ENCODE measurements around the gene TNFSF12.

TNFSF12 gene, protein sequence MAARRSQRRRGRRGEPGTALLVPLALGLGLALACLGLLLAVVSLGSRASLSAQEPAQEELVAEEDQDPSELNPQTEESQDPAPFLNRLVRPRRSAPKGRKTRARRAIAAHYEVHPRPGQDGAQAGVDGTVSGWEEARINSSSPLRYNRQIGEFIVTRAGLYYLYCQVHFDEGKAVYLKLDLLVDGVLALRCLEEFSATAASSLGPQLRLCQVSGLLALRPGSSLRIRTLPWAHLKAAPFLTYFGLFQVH

DNA sequence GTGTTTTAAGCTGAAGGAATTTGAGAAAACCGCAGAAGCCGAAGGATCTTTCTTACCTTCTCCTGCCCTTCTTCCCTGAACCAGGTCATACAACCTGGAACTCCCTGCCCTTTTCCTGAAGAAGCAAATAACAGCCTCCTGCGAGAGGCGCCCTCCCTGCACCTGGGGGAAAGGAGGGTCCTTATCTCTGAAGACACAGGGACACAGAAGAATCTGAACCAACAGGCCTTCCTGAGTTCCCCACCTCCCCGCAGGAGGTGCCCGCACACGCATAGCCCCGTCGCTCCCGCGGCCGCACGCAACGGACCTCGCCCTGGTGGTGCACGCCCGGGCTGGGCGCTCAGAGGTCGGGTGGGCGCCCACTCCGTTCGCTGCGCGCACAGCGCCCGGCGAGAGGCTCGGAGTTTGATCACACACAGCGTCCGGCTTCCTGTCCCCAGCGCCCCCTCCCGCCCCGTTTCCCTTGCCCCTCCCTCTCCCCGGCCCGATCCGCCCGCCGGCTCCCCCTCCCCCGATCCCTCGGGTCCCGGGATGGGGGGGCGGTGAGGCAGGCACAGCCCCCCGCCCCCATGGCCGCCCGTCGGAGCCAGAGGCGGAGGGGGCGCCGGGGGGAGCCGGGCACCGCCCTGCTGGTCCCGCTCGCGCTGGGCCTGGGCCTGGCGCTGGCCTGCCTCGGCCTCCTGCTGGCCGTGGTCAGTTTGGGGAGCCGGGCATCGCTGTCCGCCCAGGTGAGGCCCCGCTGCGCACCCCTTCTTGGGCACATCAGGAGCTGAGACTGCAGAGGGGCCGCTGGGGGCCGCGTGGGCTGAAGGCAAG, at the start of gene TNFSF12:
Gene TNFSF12, plus strand, starts transcription at position 474 of the 816 bp plus-strand sequence. Its CDS starts 96 bp downstream, at position 570.
- DNase-seq (ENCODE audit: low read depth), result no peak

DNA sequence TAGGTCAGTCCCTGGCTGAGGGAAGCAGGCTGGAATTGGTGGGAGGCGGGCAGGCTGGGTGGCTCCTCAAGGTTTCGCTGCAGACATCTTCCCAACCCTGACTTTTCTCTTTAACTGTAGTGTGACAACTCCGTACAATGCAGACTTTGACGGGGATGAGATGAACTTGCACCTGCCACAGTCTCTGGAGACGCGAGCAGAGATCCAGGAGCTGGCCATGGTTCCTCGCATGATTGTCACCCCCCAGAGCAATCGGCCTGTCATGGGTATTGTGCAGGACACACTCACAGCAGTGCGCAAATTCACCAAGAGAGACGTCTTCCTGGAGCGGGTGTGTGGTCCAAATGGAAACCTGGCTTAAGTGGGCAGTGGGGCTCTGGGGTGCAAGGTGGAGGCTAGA, 49.7 kb upstream of the TNFSF12 start:
- no peak for DNase-seq (ENCODE audit: low read depth)

DNA sequence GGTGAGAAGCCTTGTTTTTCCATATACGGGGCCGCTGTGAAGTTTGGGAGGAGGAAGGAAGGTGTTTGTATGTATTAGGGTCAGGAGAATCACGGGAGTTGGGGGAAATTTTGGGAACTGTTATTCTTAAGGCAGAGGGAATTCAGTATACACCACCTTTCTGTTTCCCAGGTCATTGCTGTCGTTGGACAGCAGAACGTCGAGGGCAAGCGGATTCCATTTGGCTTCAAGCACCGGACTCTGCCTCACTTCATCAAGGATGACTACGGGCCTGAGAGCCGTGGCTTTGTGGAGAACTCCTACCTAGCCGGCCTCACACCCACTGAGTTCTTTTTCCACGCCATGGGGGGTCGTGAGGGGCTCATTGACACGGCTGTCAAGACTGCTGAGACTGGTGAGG, 47.1 kb upstream of the TNFSF12 start:
- no peak for DNase-seq (ENCODE audit: low read depth)

DNA sequence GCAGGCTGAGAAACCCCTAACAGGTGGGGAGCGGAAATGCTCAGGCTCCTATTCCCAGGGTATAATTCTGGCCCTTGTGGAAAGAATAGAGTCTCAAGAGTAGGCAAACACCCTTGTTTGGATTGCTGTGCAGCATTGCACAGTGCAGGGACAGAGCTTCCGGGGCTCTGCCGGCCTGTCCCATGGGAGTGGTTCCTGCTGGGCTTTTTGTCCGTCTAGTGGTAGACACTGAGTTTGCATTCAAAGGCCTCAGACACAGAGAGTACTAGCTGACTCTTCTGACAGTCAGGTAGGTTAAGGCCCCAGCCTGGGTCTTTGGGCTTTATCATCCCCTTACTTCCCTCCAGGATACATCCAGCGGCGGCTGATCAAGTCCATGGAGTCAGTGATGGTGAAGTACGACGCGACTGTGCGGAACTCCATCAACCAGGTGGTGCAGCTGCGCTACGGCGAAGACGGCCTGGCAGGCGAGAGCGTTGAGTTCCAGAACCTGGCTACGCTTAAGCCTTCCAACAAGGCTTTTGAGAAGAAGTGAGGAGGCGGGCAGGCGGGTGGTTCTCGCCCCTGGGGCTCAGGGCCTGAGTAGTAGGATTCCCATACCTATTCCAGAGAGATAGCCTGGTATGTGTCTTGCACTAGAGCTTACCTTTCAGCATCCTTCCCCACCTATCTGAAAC, 46.5 kb upstream of the TNFSF12 start:
- DNase-seq (ENCODE audit: low read depth), result no peak

DNA sequence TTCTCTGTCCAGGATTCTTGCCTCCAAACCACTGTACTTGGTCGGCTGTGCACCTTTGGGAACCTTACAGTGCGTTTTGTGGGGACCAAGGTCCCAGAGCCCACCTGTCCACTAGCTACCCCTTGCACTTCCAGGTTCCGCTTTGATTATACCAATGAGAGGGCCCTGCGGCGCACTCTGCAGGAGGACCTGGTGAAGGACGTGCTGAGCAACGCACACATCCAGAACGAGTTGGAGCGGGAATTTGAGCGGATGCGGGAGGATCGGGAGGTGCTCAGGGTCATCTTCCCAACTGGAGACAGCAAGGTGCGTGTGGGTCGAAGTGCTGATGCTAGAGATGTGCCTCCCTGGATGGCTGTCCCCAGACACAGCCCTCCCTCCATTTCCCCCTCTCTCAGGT, 45.9 kb upstream of the TNFSF12 start:
- DNase-seq (ENCODE audit: low read depth), result no peak

DNA sequence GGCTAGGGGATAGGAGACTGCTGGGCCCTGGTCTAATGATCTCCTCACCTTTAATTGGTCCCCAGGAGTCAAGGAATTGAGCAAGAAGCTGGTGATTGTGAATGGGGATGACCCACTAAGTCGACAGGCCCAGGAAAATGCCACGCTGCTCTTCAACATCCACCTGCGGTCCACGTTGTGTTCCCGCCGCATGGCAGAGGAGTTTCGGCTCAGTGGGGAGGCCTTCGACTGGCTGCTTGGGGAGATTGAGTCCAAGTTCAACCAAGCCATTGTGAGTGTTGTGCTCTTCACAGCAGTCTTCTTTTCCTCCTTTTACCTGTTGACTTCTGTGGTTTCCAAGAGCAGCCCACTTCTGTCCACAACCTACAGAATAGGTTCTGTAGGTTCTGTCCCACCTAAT, 45.3 kb upstream of the TNFSF12 start:
- DNase-seq (ENCODE audit: low read depth), result no peak

DNA sequence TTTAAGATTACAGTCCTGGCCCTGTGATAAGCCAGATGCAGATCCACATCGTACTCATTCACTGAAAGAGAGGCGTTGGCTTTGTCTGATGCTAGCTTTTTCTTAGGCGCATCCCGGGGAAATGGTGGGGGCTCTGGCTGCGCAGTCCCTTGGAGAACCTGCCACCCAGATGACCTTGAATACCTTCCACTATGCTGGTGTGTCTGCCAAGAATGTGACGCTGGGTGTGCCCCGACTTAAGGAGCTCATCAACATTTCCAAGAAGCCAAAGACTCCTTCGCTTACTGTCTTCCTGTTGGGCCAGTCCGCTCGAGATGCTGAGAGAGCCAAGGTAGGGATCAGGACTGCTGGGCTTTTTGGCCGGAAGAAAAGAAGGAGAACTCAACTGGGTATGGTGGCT, 40.7 kb upstream of the TNFSF12 start:
- DNase-seq (ENCODE audit: low read depth), result no peak

DNA sequence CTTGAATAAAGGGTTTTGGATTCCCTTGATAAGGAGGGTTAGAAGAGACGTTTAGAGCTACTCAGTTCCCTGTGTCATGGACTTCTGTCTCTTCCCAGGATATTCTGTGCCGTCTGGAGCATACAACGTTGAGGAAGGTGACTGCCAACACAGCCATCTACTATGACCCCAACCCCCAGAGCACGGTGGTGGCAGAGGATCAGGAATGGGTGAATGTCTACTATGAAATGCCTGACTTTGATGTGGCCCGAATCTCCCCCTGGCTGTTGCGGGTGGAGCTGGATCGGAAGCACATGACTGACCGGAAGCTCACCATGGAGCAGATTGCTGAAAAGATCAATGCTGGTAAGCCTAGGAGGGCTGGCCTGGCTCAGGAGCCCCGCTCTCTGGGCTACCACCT, 40.0 kb upstream of the TNFSF12 start:
- no peak for DNase-seq (ENCODE audit: low read depth)

DNA sequence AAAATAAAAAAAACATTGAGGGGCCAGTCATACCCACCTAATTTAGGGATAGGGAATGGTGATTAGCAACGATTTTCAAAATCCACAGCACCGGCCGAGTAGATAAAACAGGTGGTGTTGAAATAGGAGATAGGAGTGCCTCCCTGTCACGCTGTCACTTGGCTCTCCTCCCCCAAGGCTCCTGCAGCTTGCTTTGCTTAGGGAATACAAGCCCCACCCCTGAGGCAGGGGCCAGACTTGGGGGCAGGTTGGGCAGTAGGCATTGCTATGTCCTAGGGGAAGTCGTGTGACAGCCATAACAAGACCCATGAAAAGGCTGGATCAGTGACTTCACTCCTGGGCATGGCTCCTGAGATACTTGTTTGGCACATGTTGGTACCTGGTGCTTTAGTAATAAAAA, 38.9 kb upstream of the TNFSF12 start:
- no peak for DNase-seq (ENCODE audit: low read depth)

DNA sequence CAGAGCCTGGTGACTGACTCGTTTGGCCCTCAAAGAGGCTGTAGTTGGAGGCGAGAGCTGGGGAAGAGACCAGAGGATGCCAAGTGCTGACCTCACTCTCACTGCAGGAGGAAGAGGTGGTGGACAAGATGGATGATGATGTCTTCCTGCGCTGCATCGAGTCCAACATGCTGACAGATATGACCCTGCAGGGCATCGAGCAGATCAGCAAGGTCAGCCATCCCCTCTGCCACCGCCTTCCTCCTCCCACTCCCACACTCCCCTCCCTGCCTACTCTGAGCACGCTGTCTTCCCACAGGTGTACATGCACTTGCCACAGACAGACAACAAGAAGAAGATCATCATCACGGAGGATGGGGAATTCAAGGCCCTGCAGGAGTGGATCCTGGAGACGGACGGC, 37.8 kb upstream of the TNFSF12 start:
- no peak for DNase-seq (ENCODE audit: low read depth)

DNA sequence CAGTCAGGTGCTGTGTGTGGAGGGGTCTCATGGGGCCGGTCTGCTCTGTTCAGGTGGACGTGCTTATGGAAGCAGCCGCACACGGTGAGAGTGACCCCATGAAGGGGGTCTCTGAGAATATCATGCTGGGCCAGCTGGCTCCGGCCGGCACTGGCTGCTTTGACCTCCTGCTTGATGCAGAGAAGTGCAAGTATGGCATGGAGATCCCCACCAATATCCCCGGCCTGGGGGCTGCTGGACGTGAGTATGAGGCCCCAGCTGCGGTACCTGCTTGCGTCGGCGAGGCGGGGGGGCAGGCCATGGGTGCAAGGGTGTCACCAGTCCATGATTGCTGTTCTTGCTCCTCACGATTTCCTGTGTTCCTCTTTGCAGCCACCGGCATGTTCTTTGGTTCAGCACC, 36.8 kb upstream of the TNFSF12 start:
- no peak for DNase-seq (ENCODE audit: low read depth)

DNA sequence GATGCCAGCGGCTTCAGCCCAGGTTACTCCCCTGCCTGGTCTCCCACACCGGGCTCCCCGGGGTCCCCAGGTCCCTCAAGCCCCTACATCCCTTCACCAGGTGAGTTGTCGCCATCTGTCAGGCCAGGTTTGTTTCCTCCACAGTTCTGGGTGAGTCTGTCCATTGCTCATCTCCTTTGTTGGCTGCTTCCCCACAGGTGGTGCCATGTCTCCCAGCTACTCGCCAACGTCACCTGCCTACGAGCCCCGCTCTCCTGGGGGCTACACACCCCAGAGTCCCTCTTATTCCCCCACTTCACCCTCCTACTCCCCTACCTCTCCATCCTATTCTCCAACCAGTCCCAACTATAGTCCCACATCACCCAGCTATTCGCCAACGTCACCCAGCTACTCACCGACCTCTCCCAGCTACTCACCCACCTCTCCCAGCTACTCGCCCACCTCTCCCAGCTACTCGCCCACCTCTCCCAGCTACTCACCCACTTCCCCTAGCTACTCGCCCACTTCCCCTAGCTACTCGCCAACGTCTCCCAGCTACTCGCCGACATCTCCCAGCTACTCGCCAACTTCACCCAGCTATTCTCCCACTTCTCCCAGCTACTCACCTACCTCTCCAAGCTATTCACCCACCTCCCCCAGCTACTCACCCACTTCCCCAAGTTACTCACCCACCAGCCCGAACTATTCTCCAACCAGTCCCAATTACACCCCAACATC, 35.9 kb upstream of the TNFSF12 start:
- DNase-seq (ENCODE audit: low read depth), result no peak

DNA sequence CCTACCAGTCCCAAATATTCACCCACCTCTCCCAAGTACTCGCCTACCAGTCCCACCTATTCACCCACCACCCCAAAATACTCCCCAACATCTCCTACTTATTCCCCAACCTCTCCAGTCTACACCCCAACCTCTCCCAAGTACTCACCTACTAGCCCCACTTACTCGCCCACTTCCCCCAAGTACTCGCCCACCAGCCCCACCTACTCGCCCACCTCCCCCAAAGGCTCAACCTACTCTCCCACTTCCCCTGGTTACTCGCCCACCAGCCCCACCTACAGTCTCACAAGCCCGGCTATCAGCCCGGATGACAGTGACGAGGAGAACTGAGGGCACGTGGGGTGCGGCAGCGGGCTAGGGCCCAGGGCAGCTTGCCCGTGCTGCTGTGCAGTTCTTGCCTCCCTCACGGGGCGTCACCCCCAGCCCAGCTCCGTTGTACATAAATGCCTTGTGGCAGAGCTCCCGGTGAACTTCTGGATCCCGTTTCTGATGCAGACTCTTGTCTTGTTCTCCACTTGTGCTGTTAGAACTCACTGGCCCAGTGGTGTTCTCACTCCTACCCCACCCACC, 34.9 kb upstream of the TNFSF12 start:
- no peak for DNase-seq (ENCODE audit: low read depth)

DNA sequence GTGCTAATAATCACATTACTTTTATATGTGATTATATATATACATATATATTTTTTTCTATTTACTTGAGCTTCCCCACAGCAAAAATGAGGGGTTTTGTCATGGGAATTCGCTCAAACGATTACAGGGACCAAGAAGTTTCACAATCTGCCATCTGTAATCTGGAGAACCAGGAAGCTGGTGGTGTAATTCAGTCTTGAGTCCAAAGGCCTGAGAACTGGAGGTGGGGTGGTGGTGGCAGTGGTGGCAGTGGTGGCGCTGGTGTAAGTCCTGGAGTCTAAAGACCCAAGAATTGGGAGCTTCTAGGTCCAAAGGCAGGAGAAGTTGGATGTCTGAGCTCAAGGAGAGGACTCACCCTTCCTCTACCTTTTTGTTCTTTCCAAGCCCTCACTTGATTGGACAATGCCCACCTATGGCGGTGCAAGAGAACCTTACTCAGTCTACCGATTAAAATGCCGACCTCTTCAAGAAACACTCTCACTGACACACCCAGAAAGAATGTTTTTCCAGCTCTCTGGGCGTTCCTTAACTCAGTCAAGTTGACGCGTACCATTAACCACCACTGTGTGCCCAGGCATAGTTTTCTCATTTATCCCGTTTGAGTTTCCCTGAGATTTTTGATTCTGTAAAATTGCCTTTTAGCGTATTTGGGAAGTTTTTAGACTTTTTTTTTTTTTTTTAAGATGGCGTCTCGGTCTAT, 32.8 kb upstream of the TNFSF12 start:
- DNase-seq (ENCODE audit: low read depth), result no peak

DNA sequence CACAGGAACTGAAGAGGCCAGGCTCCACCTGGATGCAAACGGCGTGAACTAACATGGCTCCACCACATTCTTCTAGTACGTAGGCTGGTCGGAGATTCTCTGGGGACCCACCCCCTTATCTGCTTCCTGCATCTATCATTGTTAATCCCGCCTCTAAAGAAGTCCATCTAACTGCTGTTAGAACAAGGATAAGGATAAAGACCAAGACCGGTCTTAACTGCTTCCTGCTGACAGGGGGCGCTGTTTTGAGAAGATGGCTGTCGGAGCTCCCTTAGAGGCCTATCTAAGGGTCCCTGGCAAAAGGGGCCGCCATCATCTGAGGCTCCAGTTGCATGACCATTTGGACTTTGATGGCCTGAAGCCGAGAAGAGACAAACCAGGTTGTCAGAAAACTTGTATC, 25.8 kb upstream of the TNFSF12 start:
- DNase-seq (ENCODE audit: low read depth), result no peak

DNA sequence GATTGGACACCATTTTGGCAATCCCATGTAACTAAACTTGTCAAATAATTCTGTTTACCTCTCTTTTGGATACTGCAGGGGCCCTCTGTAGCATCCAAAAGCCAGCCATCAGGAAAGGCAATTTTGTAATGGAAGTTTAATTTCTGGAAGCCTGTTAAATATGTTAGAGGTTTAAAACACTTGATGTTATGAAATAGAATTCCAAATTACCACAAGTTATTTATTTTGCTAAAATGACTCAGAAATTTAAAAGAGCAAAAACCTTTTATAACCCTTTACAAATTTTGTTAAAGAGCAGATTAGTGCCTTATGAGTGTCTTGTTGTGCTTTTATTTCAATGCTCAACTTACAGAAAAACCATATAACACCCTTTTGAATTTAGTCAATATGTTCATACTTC, 20.0 kb upstream of the TNFSF12 start:
- DNase-seq (ENCODE audit: low read depth), result no peak

DNA sequence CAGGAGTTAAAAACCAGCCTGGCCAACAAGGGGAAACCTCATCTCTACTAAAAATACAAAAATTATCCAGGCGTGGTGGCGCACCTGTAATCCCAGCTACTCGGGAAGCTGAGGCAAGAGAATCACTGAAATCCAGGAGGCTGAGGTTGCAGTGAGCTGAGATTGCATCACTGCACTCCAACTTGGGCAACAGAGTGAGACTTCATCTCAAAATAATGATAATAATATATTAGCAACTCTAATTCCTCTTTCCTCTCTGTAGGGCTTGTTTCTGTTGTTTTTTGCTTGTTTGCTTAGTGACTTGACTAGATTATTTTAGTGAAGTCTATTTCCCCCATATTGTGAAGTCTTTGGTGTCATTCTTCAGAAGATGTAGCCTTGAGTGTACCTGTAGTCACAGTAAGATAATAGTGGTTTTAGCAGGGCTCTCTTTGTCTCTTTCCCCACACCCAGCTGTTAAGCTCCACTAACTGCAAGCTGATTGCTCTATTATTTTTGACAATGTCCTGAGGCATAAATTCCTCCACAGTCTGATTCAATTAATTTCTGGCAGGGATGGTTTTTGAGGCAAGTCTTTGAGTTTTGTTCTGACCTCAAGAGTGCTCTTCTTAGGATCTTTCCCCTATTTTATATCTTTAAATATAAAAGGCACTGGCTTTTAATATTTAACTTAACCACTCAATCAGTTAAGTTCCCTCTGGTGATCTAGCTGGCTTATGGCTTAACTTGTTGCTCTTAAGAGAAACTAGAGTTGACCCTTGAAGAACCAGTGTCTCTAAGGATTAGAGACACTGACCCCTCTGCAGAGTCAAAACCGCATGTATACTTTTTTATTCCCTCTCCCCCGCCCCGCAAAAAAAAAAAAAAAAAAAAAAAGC, 18.6 kb upstream of the TNFSF12 start:
- DNase-seq (ENCODE audit: low read depth), result no peak

DNA sequence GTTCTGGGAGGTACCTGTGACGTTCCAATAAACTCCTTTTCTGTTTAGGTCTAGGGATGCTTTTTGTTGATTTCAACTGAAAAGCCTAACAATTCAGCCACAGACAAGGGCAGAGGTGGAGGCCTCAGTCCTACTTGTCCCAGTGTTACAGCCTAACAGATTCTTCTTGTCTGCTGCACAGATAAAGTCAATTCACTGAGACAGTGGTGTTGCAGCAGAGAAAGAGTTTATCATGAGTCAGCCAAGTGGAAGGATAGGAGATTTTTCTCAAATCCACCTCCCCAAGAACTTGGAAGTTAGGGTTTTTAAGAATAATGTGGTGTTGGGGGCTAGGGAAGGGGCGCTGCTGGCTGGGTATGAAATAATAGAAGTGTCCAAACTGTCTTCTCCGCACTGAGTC, 10.8 kb upstream of the TNFSF12 start:
- DNase-seq (ENCODE audit: low read depth), result no peak

DNA sequence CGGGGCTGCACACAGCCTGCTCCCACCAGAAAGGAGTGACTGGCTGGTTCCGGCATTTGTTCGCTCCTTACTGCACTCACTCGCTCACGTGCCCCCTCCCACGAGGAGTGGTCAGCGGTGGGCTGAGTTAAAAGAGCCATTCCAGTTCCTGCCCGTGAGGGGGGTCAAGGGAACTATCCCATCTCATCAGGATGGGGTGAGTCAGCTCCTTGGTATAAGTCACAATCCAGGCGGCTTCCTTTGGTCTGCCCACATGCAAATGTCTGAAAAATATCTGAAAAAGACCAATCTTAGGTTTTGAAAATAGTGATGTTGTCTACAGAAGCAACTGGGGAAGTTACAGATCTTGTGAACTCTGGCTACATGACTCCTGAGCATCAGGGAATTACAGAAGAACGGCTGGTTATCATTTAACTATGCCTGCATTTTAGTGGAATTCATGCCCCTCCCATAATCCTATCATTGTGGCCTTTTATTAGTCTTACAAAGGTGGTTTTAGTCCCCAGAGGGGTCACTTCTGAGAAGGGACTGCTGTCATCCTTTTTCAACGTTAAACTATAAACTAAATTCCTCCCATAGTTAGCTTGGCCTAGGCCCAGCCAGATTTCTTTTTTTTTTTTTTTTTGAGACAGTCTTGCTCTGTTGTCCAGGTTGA, 9.8 kb upstream of the TNFSF12 start:
- no peak for DNase-seq (ENCODE audit: low read depth)

DNA sequence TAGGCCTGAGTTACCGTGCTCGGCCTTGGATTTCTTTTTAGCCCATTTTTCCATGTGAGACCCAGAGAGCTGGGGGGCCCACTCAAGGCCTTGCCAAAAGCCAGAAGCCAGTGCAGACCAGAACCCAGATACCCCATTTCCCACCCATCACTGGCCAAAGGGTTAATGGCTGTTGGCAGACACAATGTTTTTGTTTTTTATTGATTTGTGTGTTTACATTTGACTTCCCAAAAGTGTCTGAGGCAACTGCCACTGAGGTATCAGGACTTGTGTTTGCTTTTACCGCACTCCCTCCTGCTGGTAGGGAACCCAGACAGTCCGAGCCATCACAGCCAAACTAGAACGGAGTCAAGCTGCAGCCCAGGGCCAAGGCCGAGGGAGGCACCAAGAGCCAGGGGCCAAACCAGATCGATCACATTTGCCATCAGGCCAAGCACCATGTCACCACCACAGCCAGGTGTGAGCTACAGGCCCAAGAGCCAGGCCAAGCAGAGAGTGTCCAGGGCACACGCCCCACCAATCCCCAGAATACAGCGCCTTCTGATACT, 7.7 kb upstream of the TNFSF12 start:
- no peak for DNase-seq (ENCODE audit: low read depth)

Measured in GM04503 (cell line).